Stomach (tissue), 4 donors: Measurements from ENCODE around the gene AK5.

ENCODE experiments used
- POLR2AphosphoS5 ChIP-seq, 3 donors: sonication (generic); formaldehyde crosslinking; IDR thresholded peaks; one replicate each; pipeline ENCODE4 v1.6.1; 2016; ENCODE audit warnings: antibody characterized with exemption in 3 of 3
- TF ChIP-seq, protein P1 (sequence below), 7 experiments: fragments of 450-650 bp in 4 of 7; fragments of 200-600 bp in 3 of 7; sonication (generic) in 3 of 7; IDR thresholded peaks; one replicate each; pipeline ENCODE4 v1.5.1; 2016 to 2019; ENCODE audit warnings: antibody characterized with exemption in 7 of 7, control low read depth in 2 of 7, mild to moderate bottlenecking in 1 of 7

DNA sequence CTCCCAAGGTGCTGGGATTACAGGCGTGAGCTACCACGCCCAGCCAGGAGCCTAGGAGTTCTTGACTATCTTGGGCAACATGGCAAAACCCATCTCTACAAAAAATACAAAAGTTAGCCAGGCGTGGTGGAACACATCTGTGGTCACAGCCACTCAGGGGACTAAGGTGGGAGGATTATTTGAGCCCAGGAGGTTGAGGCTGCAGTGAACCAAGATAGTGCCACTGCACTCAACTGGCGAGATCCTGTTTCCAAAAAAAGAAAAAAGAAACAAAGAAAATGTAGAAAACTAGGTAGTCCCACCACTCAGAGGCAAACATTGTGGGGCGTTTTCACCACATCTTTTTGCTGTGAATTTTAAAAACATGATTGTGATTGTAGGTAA, 259.3 kb downstream of the AK5 start:
- TF ChIP-seq, protein P1, sequence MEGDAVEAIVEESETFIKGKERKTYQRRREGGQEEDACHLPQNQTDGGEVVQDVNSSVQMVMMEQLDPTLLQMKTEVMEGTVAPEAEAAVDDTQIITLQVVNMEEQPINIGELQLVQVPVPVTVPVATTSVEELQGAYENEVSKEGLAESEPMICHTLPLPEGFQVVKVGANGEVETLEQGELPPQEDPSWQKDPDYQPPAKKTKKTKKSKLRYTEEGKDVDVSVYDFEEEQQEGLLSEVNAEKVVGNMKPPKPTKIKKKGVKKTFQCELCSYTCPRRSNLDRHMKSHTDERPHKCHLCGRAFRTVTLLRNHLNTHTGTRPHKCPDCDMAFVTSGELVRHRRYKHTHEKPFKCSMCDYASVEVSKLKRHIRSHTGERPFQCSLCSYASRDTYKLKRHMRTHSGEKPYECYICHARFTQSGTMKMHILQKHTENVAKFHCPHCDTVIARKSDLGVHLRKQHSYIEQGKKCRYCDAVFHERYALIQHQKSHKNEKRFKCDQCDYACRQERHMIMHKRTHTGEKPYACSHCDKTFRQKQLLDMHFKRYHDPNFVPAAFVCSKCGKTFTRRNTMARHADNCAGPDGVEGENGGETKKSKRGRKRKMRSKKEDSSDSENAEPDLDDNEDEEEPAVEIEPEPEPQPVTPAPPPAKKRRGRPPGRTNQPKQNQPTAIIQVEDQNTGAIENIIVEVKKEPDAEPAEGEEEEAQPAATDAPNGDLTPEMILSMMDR (IDR thresholded peaks at IDR 0.05) = no peak
- no peak for TF ChIP-seq POLR2AphosphoS5 (IDR thresholded peaks at IDR 0.05)
